Measurements from ENCODE around the gene SPINT3. TPM values are rescaled to one million over a fixed set of nuclear protein-coding genes. Genes with fewer than 3 reads are reported as not detected.
"Not testable (repeated sequence)": the region's sequence is repeated elsewhere in the genome, so short reads cannot be mapped to it uniquely, and the experiment has no call there.

The SPINT3 gene
- total and polyA plus RNA-seq, 10 of the 15 experiments (the other 5 are each of a cell fraction or from before 2014, with no cell fraction given) = not detected

- TF ChIP-seq BCLAF1 (IDR thresholded peaks at IDR 0.05) (no peak), CEBPB (IDR thresholded peaks at IDR 0.05; ENCODE audit: borderline replicate concordance in 1 of 2, low read depth in 2 of 2, low read length in 2 of 2) (no peak)
Observed at GRCh38 chr20:45479822-45480221, 35.6 kb downstream of the SPINT3 start (continued).

GRCh38 chr20:45477530-45478148 lies 37.8 kb downstream of the SPINT3 start:
- WGBS (ENCODE audit: insufficient coverage, insufficient replicate concordance, low lambda C conversion rate, missing lambda C conversion rate) = 49% methylated on average over 7 of the region's 7 CpGs
- BruUV-seq (replicated peaks); H3K4me1 ChIP-seq (ENCODE audit: control insufficient read depth, insufficient read depth, low read length); H3K4me3 ChIP-seq; H3K27ac ChIP-seq (ENCODE audit: control insufficient read depth, insufficient read depth); in situ Hi-C loops (cut with MboI); SMC1A ChIA-PET (ENCODE audit: uncharacterized antibody, unreplicated experiment); FAIRE-seq; H3K36me3 ChIP-seq (ENCODE audit: control insufficient read depth in 2 of 2, insufficient read depth in 2 of 2, low read length in 1 of 2); H4K20me1 ChIP-seq (ENCODE audit: control insufficient read depth, insufficient read depth); ATAC-seq; POLR2A ChIA-PET; H3K79me2 ChIP-seq (ENCODE audit: control insufficient read depth, insufficient read depth, low read length); H3K9me3 ChIP-seq (replicated peaks; ENCODE audit: control insufficient read depth, insufficient read depth, low read length); CTCF ChIA-PET; intact Hi-C loops (cut with micrococcal nuclease; ENCODE audit: unreplicated experiment); H3K27me3 ChIP-seq (replicated peaks in 1 of 2; ENCODE audit: control insufficient read depth in 2 of 2, insufficient read depth in 2 of 2, low read length in 1 of 2); H3K4me2 ChIP-seq (ENCODE audit: control insufficient read depth, insufficient read depth); DNase-seq (ENCODE audit: low read depth, low spot score); H2AFZ ChIP-seq (ENCODE audit: control insufficient read depth, low read depth, low read length); H3K9ac ChIP-seq (ENCODE audit: control insufficient read depth, insufficient read depth, low read length); RAD21 ChIA-PET (ENCODE audit: unreplicated experiment): not testable (repeated sequence)

DNA sequence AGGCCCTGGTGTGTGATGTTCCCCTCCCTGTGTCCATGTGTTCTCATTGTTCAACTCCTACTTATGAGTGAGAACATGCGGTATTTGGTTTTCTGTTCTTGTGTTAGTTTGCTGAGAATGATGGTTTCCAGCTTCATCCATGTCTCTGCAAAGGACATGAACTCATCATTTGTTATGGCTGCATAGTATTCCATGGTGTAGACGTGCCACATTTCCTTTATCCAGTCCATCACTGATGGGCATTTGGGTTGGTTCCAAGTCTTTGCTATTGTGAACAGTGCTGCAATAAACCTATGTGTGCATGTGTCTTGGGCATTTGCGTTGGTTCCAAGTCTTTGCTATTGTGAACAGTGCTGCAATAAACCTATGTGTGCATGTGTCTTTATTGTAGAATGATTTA lies 43.1 kb downstream of the SPINT3 start:
- POLR2A ChIA-PET; H3K36me3 ChIP-seq (ENCODE audit: control insufficient read depth in 2 of 2, insufficient read depth in 2 of 2, low read length in 1 of 2); H3K27ac ChIP-seq (ENCODE audit: control insufficient read depth, insufficient read depth); SMC1A ChIA-PET (ENCODE audit: uncharacterized antibody, unreplicated experiment); H3K4me1 ChIP-seq (ENCODE audit: control insufficient read depth, insufficient read depth, low read length); H4K20me1 ChIP-seq (ENCODE audit: control insufficient read depth, insufficient read depth); BruUV-seq (replicated peaks); intact Hi-C loops (cut with micrococcal nuclease; ENCODE audit: unreplicated experiment); CTCF ChIA-PET; H3K4me2 ChIP-seq (ENCODE audit: control insufficient read depth, insufficient read depth); H3K79me2 ChIP-seq (ENCODE audit: control insufficient read depth, insufficient read depth, low read length); H2AFZ ChIP-seq (ENCODE audit: control insufficient read depth, low read depth, low read length); in situ Hi-C loops (cut with MboI); H3K4me3 ChIP-seq; FAIRE-seq; H3K9me3 ChIP-seq (replicated peaks; ENCODE audit: control insufficient read depth, insufficient read depth, low read length); ATAC-seq; RAD21 ChIA-PET (ENCODE audit: unreplicated experiment); H3K9ac ChIP-seq (ENCODE audit: control insufficient read depth, insufficient read depth, low read length); DNase-seq (ENCODE audit: low read depth, low spot score): not testable (repeated sequence)
- WGBS (ENCODE audit: insufficient coverage, insufficient replicate concordance, low lambda C conversion rate, missing lambda C conversion rate) = 73% methylated on average over 3 of the region's 3 CpGs
- H3K27me3 ChIP-seq (replicated peaks in 1 of 2; ENCODE audit: control insufficient read depth in 2 of 2, insufficient read depth in 2 of 2, low read length in 1 of 2) = peaks cover 7 to 23% of the 10 kb centered on the region in 2 experiments

Measured in GM12878 (cell line).